Measurements from ENCODE around the gene F12. TPM values are rescaled to one million over a fixed set of nuclear protein-coding genes. Genes with fewer than 3 reads are reported as not detected.

Gene F12
- total and polyA plus RNA-seq, 2 donors (not counting 3 experiments of a cell fraction or from before 2014, with no cell fraction given), result 1.00 to 1.4 TPM

DNA sequence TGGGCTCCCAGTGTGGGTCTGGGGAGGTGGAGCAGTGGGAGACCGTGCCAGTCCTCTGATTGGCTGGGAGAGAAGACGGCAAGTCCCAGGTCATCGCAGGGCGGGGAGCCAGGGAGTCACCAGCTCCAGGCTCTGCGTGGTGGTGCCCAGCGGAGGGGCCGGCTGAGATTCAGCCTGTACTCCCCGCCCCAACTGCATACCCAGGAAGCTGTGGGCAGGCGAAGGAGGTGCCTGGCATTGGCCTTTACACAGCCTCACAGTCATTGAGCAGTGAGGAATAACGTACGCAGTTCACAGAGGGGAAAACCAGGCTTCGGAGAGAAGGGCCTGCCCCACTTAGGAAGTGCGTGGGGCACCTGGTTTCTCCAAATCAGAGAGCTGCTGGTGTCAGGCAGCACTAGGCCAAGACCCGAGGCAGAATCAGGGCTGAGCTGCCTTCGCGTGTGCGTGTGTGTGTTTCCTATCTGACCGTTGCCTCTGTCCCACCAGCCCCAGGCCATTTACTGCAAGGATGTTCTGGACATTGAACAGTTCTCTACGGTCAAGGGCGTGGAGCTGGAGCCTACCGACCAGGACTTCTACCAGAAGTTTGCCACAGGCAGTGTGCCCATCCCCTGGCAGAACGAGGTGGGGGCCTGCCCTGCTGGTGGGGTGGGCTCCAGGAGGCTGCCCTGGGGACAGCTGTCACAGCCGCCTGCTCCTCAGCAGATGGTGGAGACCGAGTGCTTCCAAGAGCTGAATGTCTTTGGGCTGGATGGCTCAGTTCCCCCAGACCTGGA, 31.0 kb upstream of the F12 start:
- no peak overlapping the region for H3K9ac ChIP-seq (replicated peaks; ENCODE audit: extremely low read depth, insufficient read depth, low read length)
- no peaks in the 10 kb centered on the region for H3K27me3 ChIP-seq (ENCODE audit: control insufficient read depth in 2 of 2, insufficient read depth in 2 of 2, low read length in 2 of 2)
- peaks cover 0 to 9% of the 10 kb centered on the region in 2 experiments for H3K36me3 ChIP-seq (ENCODE audit: control insufficient read depth in 2 of 2, extremely low read depth in 1 of 2, insufficient read depth in 2 of 2, low read length in 2 of 2)
- no peak overlapping the region for H3K4me3 ChIP-seq (replicated peaks in 1 of 3; ENCODE audit: insufficient read depth in 1 of 3, low read depth in 1 of 3, low read length in 3 of 3)
- POLR2A ChIA-PET, result no interaction called here
- dilution Hi-C loops (cut with MboI; ENCODE audit: extremely low pct_ligation_motif_present, low sequenced_read_pairs), result no loop called here
- no peaks in the 10 kb centered on the region for H3K9me1 ChIP-seq (replicated peaks; ENCODE audit: control insufficient read depth, extremely low read depth, insufficient read depth, low read length)
- FAIRE-seq (no peak), DNase-seq (ENCODE audit: low read depth, low spot score) (no peak)
- H3K27ac ChIP-seq (ENCODE audit: insufficient read depth, low read depth, low read length), result no peak overlapping the region
- no peaks in the 10 kb centered on the region for H3K9me3 ChIP-seq (replicated peaks; ENCODE audit: control insufficient read depth, insufficient read depth, low read length)
- intact Hi-C loops (cut with micrococcal nuclease), result no loop called here
- H2AFZ ChIP-seq (ENCODE audit: low read depth, low read length), result no peak overlapping the region
- CTCF ChIA-PET, result interaction anchor here (1.0 to 2.5 kb wide), 4 partner anchors 13 to 50 kb away, joined by 3 to 10 read pairs (median 4); partner anchors contain the start of gene GRK6
- H3K4me1 ChIP-seq (ENCODE audit: control insufficient read depth, extremely low read depth, insufficient read depth, low read length), result no peaks in the 10 kb centered on the region
- BruUV-seq (replicated peaks), result no TSS peak
- TF ChIP-seq EZH2 (IDR thresholded peaks at IDR 0.05; ENCODE audit: borderline replicate concordance, low read depth, low read length, severe bottlenecking), result no peak
- no peak for TF ChIP-seq CTCF (IDR thresholded peaks at IDR 0.05; ENCODE audit: extremely low read depth in 1 of 2, insufficient read depth in 1 of 2, low read depth in 1 of 2, low read length in 2 of 2)
- no peak for TF ChIP-seq MAX (IDR thresholded peaks at IDR 0.05; ENCODE audit: insufficient read depth, insufficient read length)
- TF ChIP-seq MYC (IDR thresholded peaks at IDR 0.05; ENCODE audit: low read depth, low read length), result no peak
- TF ChIP-seq POLR2AphosphoS5 (IDR thresholded peaks at IDR 0.05; ENCODE audit: insufficient read depth, low read depth, low read length), result no peak
- TF ChIP-seq GATA2 (IDR thresholded peaks at IDR 0.05; ENCODE audit: insufficient read depth, insufficient read length, low read depth, low read length), result no peak
- no peak for TF ChIP-seq JUN (IDR thresholded peaks at IDR 0.05; ENCODE audit: borderline replicate concordance, insufficient read depth, insufficient read length, low read depth)
- H4K20me1 ChIP-seq (replicated peaks; ENCODE audit: control insufficient read depth, extremely low read depth, insufficient read depth, low read length), result no peaks in the 10 kb centered on the region
- H3K4me2 ChIP-seq (ENCODE audit: insufficient read depth, low read length), result no peak overlapping the region
- no peaks in the 10 kb centered on the region for H3K79me2 ChIP-seq (ENCODE audit: control insufficient read depth, insufficient read depth, low read length)
